GM23338 (cell line): ENCODE results near the gene LRMDA. TPM values are rescaled to one million over a fixed set of nuclear protein-coding genes. Genes with fewer than 3 reads are reported as not detected.

Experiments
- ATAC-seq: fragments of 200-7000 bp; cut with Tn5 transposase; 3 replicates; pipeline ENCODE4 v1.9.1; 2020
- DNase-seq: peaks from one replicate; pipeline ENCODE4 v3.0.0-alpha.2; 2015; ENCODE audit warnings: low spot score
- H2AFZ ChIP-seq: fragments of 200-600 bp; sonication (generic); 2 replicates; pipeline ENCODE4 v1.8.0; 2016; ENCODE audit warnings: antibody characterized with exemption, mild to moderate bottlenecking, moderate library complexity
- H3F3A ChIP-seq: fragments of 200-600 bp; sonication (generic); replicated peaks from 2 replicates; pipeline ENCODE4 v1.8.0; 2017; ENCODE audit warnings: antibody characterized with exemption, mixed run types, low read depth
- H3K27ac ChIP-seq: fragments of 200-600 bp; sonication (generic); 2 replicates; pipeline ENCODE4 v1.6.1; 2016; ENCODE audit warnings: low read depth
- H3K27me3 ChIP-seq: fragments of 200-600 bp; sonication (generic); 2 replicates; pipeline ENCODE4 v1.8.0; 2016; ENCODE audit warnings: mild to moderate bottlenecking, mixed run types, moderate library complexity; ENCODE audit not compliant: insufficient read depth
- H3K36me3 ChIP-seq: fragments of 200-600 bp; sonication (generic); 2 replicates; pipeline ENCODE4 v1.8.0; 2016; ENCODE audit warnings: mild to moderate bottlenecking; ENCODE audit not compliant: insufficient read depth
- H3K4me1 ChIP-seq: fragments of 200-600 bp; sonication (generic); 2 replicates; pipeline ENCODE4 v1.8.0; 2016; ENCODE audit warnings: mild to moderate bottlenecking, moderate library complexity; ENCODE audit not compliant: insufficient read depth
- H3K4me2 ChIP-seq: fragments of 200-600 bp; sonication (generic); 2 replicates; pipeline ENCODE4 v1.7.1; 2017; ENCODE audit warnings: mixed run types
- H3K4me3 ChIP-seq: fragments of 200-600 bp; sonication (generic); 2 replicates; pipeline ENCODE4 v1.6.1; 2016; ENCODE audit warnings: mixed run types
- H3K79me2 ChIP-seq: fragments of 200-600 bp; sonication (generic); replicated peaks from 2 replicates; pipeline ENCODE4 v1.8.0; 2017; ENCODE audit warnings: mild to moderate bottlenecking; ENCODE audit not compliant: insufficient read depth
- H3K9me2 ChIP-seq: fragments of 200-600 bp; sonication (generic); 2 replicates; pipeline ENCODE4 v1.8.0; 2017; ENCODE audit not compliant: insufficient read depth
- H4K20me1 ChIP-seq: fragments of 200-600 bp; sonication (generic); replicated peaks from 2 replicates; pipeline ENCODE4 v1.8.0; 2017; ENCODE audit warnings: mild to moderate bottlenecking; ENCODE audit not compliant: insufficient read depth
- H3K27ac Mint-ChIP-seq: 2 replicates; pipeline ENCODE4 v1.8.0; 2020; ENCODE audit warnings: inconsistent platforms, mild to moderate bottlenecking, moderate library complexity, mixed read lengths
- H3K27me3 Mint-ChIP-seq: 3 replicates; pipeline ENCODE4 v1.8.0; 2022; ENCODE audit warnings: low read depth, mild to moderate bottlenecking, moderate library complexity, mixed read lengths, inconsistent platforms; ENCODE audit not compliant: insufficient read depth, poor library complexity
- H3K36me3 Mint-ChIP-seq: 3 replicates; pipeline ENCODE4 v1.8.0; 2021; ENCODE audit warnings: low read depth, mild to moderate bottlenecking, inconsistent platforms, moderate library complexity, mixed read lengths
- H3K4me1 Mint-ChIP-seq: 3 replicates; pipeline ENCODE4 v1.8.0; 2020; ENCODE audit warnings: mild to moderate bottlenecking, inconsistent platforms, mixed read lengths
- H3K4me3 Mint-ChIP-seq: 3 replicates; pipeline ENCODE4 v1.8.0; 2021; ENCODE audit warnings: moderate library complexity, mild to moderate bottlenecking, inconsistent platforms, mixed read lengths
- H3K9me3 Mint-ChIP-seq: 3 replicates; pipeline ENCODE4 v1.8.0; 2020; ENCODE audit warnings: moderate library complexity, mild to moderate bottlenecking, inconsistent platforms, mixed read lengths
- CREB1 ChIP-seq: fragments of 250-450 bp; sonication (Bioruptor Pico); IDR thresholded peaks from 2 replicates; pipeline ENCODE4 v1.5.0; 2020; ENCODE audit warnings: low read depth, mild to moderate bottlenecking, moderate library complexity
- ETS1 ChIP-seq: IDR thresholded peaks from 2 replicates; pipeline ENCODE4 v1.6.1; 2016; ENCODE audit warnings: antibody characterized with exemption
- EZH2 ChIP-seq: fragments of 200-600 bp; sonication (generic); IDR thresholded peaks from one replicate; pipeline ENCODE4 v1.8.0; 2017; ENCODE audit warnings: antibody characterized with exemption, mild to moderate bottlenecking, low read depth; ENCODE audit not compliant: unreplicated experiment
- JUNB ChIP-seq: IDR thresholded peaks from one replicate; pipeline ENCODE4 v1.6.1; 2016; ENCODE audit warnings: antibody characterized with exemption; ENCODE audit not compliant: unreplicated experiment
- NANOG ChIP-seq: IDR thresholded peaks from 2 replicates; pipeline ENCODE4 v1.6.1; 2016; ENCODE audit warnings: antibody characterized with exemption, borderline replicate concordance
- REST ChIP-seq: IDR thresholded peaks from one replicate; pipeline ENCODE4 v1.6.1; 2018; ENCODE audit warnings: antibody characterized with exemption; ENCODE audit not compliant: unreplicated experiment
- STAT1 ChIP-seq: IDR thresholded peaks from one replicate; pipeline ENCODE4 v1.6.1; 2016; ENCODE audit warnings: antibody characterized with exemption; ENCODE audit not compliant: unreplicated experiment
- polyA plus RNA-seq: library from polyadenylated mRNA; unstranded; fragments of >200 nt; fragmentation: Nextera tagmentation; extraction: Ambion mirVana; gene quantifications from 2 replicates; pipeline ENCODE4 v1.2.1, GENCODE V29; 2016
- total RNA-seq: library from RNA; depleted of rRNA; stranded (reverse); fragments of >200 nt; shearing (Covaris generic); gene quantifications from 2 replicates; pipeline ENCODE4 v1.2.3, GENCODE V29; 2014
- TF ChIP-seq, protein P1 (sequence below), 2 experiments: fragments of 200-600 bp in 1 of 2; sonication (generic) in 1 of 2; conservative IDR thresholded peaks; 2 replicates each; pipeline versions ENCODE4 v1.5.1 to v1.6.1; 2016 to 2017; ENCODE audit warnings: antibody characterized with exemption in 2 of 2, low read depth in 2 of 2, mild to moderate bottlenecking in 2 of 2, moderate library complexity in 1 of 2

The LRMDA gene
- total and polyA plus RNA-seq, 2 experiments from 2014 or later, result 0.90 to 1.8 TPM

GRCh38 chr10:76152186-76152585 lies 720.8 kb downstream of the LRMDA start:
- Mint-ChIP-seq H3K9me3 (peaks cover 52% of the 10 kb centered on the region), H3K36me3 (peaks cover 43% of the 10 kb centered on the region), H3K27ac (no peak overlapping the region), H3K4me3 (no peak overlapping the region), H3K27me3 (no peaks in the 10 kb centered on the region), H3K4me1 (peaks cover 24% of the 10 kb centered on the region)
- H3K9me2 ChIP-seq, result peaks cover 3% of the 10 kb centered on the region; the same call in 1 of the 2 replicates
- no peaks in the 10 kb centered on the region for H4K20me1 ChIP-seq
- DNase-seq (no peak), ATAC-seq (no peak)
- no peak overlapping the region for H3K4me3 ChIP-seq
- TF ChIP-seq REST, result no peak
- TF ChIP-seq JUNB, result no peak
- H3K27ac ChIP-seq, result no peak overlapping the region
- no peaks in the 10 kb centered on the region for H3F3A ChIP-seq
- peaks cover 25% of the 10 kb centered on the region for H3K4me1 ChIP-seq
- H3K36me3 ChIP-seq, result peaks cover 4% of the 10 kb centered on the region; the same call in 1 of the 2 replicates
- H2AFZ ChIP-seq, result no peak overlapping the region
- H3K79me2 ChIP-seq, result no peaks in the 10 kb centered on the region
- H3K27me3 ChIP-seq, result no peaks in the 10 kb centered on the region
- no peak overlapping the region for H3K4me2 ChIP-seq

- DNase-seq (no peak), ATAC-seq (no peak)
- Histone ChIP-seq H3K36me3 (no peaks in the 10 kb centered on the region), H3K27me3 (no peaks in the 10 kb centered on the region), H4K20me1 (no peaks in the 10 kb centered on the region), H2AFZ (no peak overlapping the region), H3F3A (no peaks in the 10 kb centered on the region), H3K4me1 (peaks cover 4% of the 10 kb centered on the region), H3K4me3 (no peak overlapping the region), H3K9me2 (peaks cover 3% of the 10 kb centered on the region; the same call in 1 of the 2 replicates), H3K27ac (no peak overlapping the region), H3K79me2 (no peaks in the 10 kb centered on the region), H3K4me2 (no peak overlapping the region)
- Mint-ChIP-seq H3K36me3 (peaks cover 18% of the 10 kb centered on the region; the same call in 2 of the 3 replicates), H3K4me1 (peaks cover 5% of the 10 kb centered on the region), H3K9me3 (peaks cover 23% of the 10 kb centered on the region), H3K4me3 (no peak overlapping the region), H3K27ac (no peak overlapping the region), H3K27me3 (no peaks in the 10 kb centered on the region)
- no peak for TF ChIP-seq CREB1
- no peak for TF ChIP-seq STAT1
- TF ChIP-seq, protein P1, sequence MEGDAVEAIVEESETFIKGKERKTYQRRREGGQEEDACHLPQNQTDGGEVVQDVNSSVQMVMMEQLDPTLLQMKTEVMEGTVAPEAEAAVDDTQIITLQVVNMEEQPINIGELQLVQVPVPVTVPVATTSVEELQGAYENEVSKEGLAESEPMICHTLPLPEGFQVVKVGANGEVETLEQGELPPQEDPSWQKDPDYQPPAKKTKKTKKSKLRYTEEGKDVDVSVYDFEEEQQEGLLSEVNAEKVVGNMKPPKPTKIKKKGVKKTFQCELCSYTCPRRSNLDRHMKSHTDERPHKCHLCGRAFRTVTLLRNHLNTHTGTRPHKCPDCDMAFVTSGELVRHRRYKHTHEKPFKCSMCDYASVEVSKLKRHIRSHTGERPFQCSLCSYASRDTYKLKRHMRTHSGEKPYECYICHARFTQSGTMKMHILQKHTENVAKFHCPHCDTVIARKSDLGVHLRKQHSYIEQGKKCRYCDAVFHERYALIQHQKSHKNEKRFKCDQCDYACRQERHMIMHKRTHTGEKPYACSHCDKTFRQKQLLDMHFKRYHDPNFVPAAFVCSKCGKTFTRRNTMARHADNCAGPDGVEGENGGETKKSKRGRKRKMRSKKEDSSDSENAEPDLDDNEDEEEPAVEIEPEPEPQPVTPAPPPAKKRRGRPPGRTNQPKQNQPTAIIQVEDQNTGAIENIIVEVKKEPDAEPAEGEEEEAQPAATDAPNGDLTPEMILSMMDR (conservative IDR thresholded peaks at IDR 0.05; ENCODE audit: low read depth in 2 of 2), result no peak
- TF ChIP-seq EZH2, result no peak
- TF ChIP-seq ETS1, result no peak
- TF ChIP-seq NANOG, result no peak
- no peak for TF ChIP-seq REST
Observed at GRCh38 chr10:76155961-76156360, 724.5 kb downstream of the LRMDA start.
